ENCODE results near the gene MRPS31. TPM values are rescaled to one million over a fixed set of nuclear protein-coding genes. Genes with fewer than 3 reads are reported as not detected.

The MRPS31 gene
- 27.3 TPM for polyA plus RNA-seq (2012; ENCODE audit: low read depth, missing spikeins)

DNA sequence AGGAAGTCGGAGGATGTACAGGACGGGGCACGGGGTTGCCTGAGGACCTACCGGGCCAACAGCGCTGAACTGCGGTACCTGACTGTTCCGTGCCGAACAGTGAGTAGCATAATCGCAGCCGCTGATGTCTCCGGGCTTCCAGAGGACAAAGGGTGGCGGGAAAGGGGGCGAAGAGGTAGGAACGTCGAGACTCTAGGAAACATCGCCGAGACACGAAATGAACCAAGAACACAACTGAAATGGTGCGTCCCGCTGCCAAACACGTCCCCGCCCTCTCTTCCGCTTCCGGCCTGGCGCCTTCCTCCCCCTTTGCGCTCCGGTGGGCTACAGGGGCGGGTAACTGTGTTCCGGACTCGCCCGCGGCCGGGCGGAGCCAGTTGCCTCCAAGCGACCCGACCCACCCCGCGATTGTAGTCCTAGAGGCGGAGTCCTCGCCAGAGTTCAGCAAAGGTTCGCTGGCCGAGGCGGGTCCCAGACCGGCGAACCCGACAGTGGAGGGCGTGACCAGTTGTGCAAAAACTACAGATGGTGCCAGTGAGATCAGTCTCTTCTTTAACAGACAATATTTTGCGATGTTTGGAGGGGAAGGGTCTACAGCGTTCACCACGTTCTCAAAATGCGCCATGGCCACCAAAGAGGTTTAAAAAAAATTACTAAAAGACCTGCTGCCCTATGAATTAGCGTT, at the start of gene MRPS31:
Gene MRPS31 (minus strand): TSS at position 257 of the 685 bp plus-strand sequence. CDS start 54 bp downstream, at position 203.
- DNase-seq (ENCODE audit: insufficient read length, low spot score) (peak; percentile 82), FAIRE-seq (peak; percentile 94)
- peak; percentile 57 for TF ChIP-seq PAX5 (IDR thresholded peaks at IDR 0.05; ENCODE audit: insufficient read depth, low read length, severe bottlenecking)
- peak; percentile 91 for TF ChIP-seq POLR2A (IDR thresholded peaks at IDR 0.05; ENCODE audit: low read depth, low read length)
- peak; percentile 91 for TF ChIP-seq TAF1 (IDR thresholded peaks at IDR 0.05; ENCODE audit: low read depth, low read length)
- peak; percentile 97 for TF ChIP-seq POLR2AphosphoS5 (IDR thresholded peaks at IDR 0.05; ENCODE audit: low read depth, low read length)
- TF ChIP-seq POU2F2 (IDR thresholded peaks at IDR 0.05; ENCODE audit: low read depth, low read length): peak; percentile 97
- 0 out of 2 replicates have a peak, but pooled peaks have one; percentile 25 for TF ChIP-seq SPI1 (IDR thresholded peaks at IDR 0.05; ENCODE audit: low read depth, low read length)

DNA sequence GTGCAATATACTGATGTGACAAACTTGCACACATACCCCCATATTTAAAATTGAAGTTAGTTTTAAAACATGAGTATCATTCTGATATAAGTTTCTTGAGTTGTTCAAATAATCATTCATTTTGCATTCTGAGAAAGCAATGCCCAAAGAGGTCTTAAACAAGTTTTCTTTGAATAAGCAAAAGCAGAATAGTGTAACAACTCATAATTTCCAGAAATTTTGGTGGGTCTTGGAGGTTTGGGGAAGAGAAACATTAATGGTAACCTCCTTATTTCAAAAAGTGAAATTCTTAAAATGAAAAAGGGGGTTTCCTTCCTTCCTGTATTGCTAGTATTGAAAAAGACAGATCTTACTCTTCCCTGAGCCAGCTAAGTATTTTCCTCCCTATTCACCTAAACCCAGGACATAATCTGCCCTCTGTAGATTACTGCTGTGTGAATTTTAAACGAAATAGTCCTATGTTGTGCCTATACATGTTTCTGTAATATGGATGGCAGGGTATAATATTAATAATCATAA, 48.9 kb upstream of the MRPS31 start:
- DNase-seq (ENCODE audit: insufficient read length, low spot score) (no peak), FAIRE-seq (no peak)
- no peak for TF ChIP-seq TAF1 (IDR thresholded peaks at IDR 0.05; ENCODE audit: low read depth, low read length)
- TF ChIP-seq SPI1 (IDR thresholded peaks at IDR 0.05; ENCODE audit: low read depth, low read length): peak; percentile 5; the same call in 1 of the 2 replicates
- no peak for TF ChIP-seq POU2F2 (IDR thresholded peaks at IDR 0.05; ENCODE audit: low read depth, low read length)
- no peak for TF ChIP-seq PAX5 (IDR thresholded peaks at IDR 0.05; ENCODE audit: insufficient read depth, low read length, severe bottlenecking)
- TF ChIP-seq POLR2A (IDR thresholded peaks at IDR 0.05; ENCODE audit: low read depth, low read length): no peak
- no peak for TF ChIP-seq POLR2AphosphoS5 (IDR thresholded peaks at IDR 0.05; ENCODE audit: low read depth, low read length)

DNA sequence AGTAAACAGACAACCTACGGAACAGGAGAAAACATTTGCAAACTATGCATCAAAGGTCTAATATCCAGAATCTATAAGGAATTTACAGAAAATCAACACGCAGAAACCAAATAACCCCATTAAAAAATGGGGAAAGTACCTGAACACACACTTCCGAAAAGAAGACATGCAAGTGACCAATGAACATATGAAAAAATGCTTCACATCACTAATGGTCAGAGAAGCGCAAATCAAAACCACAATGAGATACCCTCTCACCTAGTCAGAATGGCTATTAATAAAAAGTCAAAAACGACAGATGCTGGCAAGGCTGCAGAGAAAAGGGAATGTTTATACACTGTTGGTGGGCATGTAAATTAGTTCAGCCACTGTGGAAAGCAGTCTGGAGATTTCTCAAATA, 47.9 kb upstream of the MRPS31 start:
- FAIRE-seq (no peak), DNase-seq (ENCODE audit: insufficient read length, low spot score) (no peak)
- TF ChIP-seq POLR2AphosphoS5 (IDR thresholded peaks at IDR 0.05; ENCODE audit: low read depth, low read length) (no peak), PAX5 (IDR thresholded peaks at IDR 0.05; ENCODE audit: insufficient read depth, low read length, severe bottlenecking) (no peak), POLR2A (IDR thresholded peaks at IDR 0.05; ENCODE audit: low read depth, low read length) (no peak), SPI1 (IDR thresholded peaks at IDR 0.05; ENCODE audit: low read depth, low read length) (no peak), POU2F2 (IDR thresholded peaks at IDR 0.05; ENCODE audit: low read depth, low read length) (no peak), TAF1 (IDR thresholded peaks at IDR 0.05; ENCODE audit: low read depth, low read length) (no peak)

DNA sequence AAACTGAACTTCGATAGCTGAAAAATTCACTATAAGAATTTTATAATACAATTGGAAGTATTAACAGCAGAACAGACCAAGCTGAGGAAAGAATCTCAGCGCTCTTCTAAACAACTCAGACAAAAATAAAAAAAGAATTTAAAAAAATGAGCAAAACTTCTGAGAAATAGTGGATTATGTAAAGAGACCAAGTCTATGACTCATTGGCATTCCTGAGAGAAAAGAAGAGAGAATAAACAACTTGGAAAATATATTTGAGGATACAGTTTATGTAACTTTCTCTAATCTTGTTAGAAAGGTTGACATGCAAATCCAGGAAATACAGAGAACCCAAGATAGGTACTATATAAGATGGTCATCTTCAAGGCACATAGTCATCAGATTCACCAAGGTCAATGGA, 43.8 kb upstream of the MRPS31 start:
- FAIRE-seq (no peak), DNase-seq (ENCODE audit: insufficient read length, low spot score) (no peak)
- TF ChIP-seq POLR2AphosphoS5 (IDR thresholded peaks at IDR 0.05; ENCODE audit: low read depth, low read length) (no peak), PAX5 (IDR thresholded peaks at IDR 0.05; ENCODE audit: insufficient read depth, low read length, severe bottlenecking) (no peak), SPI1 (IDR thresholded peaks at IDR 0.05; ENCODE audit: low read depth, low read length) (no peak), POU2F2 (IDR thresholded peaks at IDR 0.05; ENCODE audit: low read depth, low read length) (no peak), TAF1 (IDR thresholded peaks at IDR 0.05; ENCODE audit: low read depth, low read length) (no peak), POLR2A (IDR thresholded peaks at IDR 0.05; ENCODE audit: low read depth, low read length) (no peak)

DNA sequence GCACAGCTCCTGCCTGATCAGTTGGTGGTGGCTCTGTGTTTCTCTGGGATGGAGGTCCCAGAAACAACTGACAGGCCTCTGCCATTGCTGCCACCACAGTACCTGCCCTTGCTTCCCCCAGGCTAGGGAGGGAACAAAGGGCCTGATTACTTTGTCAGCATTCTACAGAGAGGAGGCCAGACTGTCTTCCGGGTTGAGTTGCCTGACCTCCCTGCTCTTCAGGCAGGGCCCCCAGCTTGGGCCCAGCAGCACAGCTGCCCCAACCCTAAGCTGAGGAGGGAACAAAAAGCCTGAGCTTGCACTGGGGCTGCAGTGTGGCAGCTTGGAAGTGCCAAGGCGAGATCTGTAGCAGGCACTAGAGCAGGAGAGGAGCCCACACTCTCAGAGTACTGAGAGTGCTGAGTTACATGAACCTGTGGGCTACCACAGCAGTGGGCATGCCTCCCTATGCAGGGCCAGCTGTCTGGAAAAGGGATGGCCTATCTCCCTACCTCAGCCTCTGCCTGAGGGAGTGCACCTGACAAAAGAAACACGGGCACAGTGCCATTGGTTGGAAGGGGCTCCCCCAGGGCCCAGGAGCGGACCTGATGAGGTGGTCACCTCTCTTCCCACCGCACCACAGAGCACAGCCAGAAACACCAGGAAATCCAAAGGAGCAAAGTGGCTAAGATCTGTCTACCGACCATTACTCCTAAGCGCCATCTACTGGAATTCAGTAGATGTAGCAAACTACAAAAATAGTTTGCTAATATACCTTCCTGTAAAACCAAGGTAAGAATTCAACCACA, 42.9 kb upstream of the MRPS31 start:
- no peak for DNase-seq (ENCODE audit: insufficient read length, low spot score)
- FAIRE-seq: no peak
- TF ChIP-seq POLR2AphosphoS5 (IDR thresholded peaks at IDR 0.05; ENCODE audit: low read depth, low read length): no peak
- TF ChIP-seq TAF1 (IDR thresholded peaks at IDR 0.05; ENCODE audit: low read depth, low read length): no peak
- no peak for TF ChIP-seq POLR2A (IDR thresholded peaks at IDR 0.05; ENCODE audit: low read depth, low read length)
- TF ChIP-seq POU2F2 (IDR thresholded peaks at IDR 0.05; ENCODE audit: low read depth, low read length): no peak
- TF ChIP-seq PAX5 (IDR thresholded peaks at IDR 0.05; ENCODE audit: insufficient read depth, low read length, severe bottlenecking): no peak
- TF ChIP-seq SPI1 (IDR thresholded peaks at IDR 0.05; ENCODE audit: low read depth, low read length): no peak

DNA sequence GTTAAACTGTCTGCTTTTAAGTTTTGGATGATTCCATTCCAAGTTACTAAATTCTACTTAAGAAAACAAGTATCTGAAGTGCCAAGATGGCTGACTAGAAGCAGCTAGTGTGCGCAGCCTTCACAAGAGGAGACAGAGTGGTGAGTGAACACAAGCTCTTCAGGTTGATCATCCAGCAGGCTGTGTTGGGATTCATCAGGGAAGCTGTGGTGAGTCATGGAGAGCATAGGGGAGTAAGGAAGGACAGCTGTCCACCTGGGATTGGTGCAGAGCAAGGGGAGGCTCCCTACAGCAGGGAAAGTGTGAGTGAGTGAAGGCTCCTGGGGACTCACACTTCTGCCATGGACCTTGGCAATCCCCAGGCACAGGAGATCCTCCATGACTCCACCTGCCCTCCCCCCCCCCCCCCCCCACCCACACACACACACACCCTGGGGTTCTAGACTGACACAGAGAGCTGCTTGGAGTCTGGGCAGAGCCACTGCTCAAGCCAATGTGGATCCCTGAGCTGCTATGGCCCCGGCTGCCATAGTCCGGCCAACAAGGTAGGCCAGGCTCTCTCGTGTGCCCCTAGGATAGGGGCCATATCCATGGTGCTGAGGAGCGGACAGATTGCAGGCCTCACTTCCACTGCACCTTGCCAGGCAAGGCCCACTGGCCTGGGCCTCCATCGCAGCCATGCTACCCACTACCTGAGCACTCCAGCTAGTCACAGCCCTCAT, 41.9 kb upstream of the MRPS31 start:
- TF ChIP-seq TAF1 (IDR thresholded peaks at IDR 0.05; ENCODE audit: low read depth, low read length) (no peak), POLR2AphosphoS5 (IDR thresholded peaks at IDR 0.05; ENCODE audit: low read depth, low read length) (no peak), POU2F2 (IDR thresholded peaks at IDR 0.05; ENCODE audit: low read depth, low read length) (no peak), SPI1 (IDR thresholded peaks at IDR 0.05; ENCODE audit: low read depth, low read length) (no peak), POLR2A (IDR thresholded peaks at IDR 0.05; ENCODE audit: low read depth, low read length) (no peak), PAX5 (IDR thresholded peaks at IDR 0.05; ENCODE audit: insufficient read depth, low read length, severe bottlenecking) (no peak)
- DNase-seq (ENCODE audit: insufficient read length, low spot score) (no peak), FAIRE-seq (no peak)

DNA sequence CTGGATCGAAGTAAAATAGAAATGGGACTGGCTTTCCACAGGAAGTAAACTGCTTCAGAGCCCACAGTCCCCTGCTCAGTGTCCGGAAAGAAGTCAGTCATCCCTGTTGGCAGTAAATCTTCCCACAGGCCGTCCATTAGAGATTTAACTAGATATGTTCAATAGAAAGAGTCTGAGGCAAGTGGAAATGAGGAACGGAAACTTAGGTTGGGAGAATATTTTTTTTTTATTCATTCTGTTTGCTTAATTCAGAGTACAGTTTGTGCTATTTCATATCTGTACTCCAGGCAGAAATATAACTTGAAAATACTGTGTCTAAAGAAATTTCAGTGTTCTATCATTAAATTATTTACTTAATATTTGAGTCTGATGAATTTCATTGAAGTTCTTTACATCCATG, 41.1 kb upstream of the MRPS31 start:
- FAIRE-seq (no peak), DNase-seq (ENCODE audit: insufficient read length, low spot score) (no peak)
- TF ChIP-seq TAF1 (IDR thresholded peaks at IDR 0.05; ENCODE audit: low read depth, low read length) (no peak), SPI1 (IDR thresholded peaks at IDR 0.05; ENCODE audit: low read depth, low read length) (peak; percentile 78)

DNA sequence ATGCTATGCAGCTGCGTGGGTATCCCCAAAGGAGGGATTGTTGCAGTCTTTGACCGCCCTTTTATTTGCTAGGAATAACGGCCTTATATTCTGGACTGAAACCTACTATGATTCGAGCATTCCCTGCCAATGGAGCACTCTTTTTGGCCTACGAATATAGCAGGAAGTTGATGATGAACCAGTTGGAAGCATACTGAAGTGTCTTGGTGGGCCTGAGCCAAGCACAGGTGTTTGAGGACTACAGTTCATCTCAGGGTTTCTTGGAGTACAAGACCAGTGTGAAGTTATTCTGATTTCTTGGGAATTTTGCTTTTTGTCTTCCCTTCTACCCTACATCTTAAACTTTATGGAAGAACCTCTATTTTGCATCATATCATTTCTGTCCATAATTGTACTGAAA, 38.5 kb upstream of the MRPS31 start:
- no peak for DNase-seq (ENCODE audit: insufficient read length, low spot score)
- no peak for FAIRE-seq
- TF ChIP-seq POLR2A (IDR thresholded peaks at IDR 0.05; ENCODE audit: low read depth, low read length) (no peak), TAF1 (IDR thresholded peaks at IDR 0.05; ENCODE audit: low read depth, low read length) (no peak), POU2F2 (IDR thresholded peaks at IDR 0.05; ENCODE audit: low read depth, low read length) (no peak), POLR2AphosphoS5 (IDR thresholded peaks at IDR 0.05; ENCODE audit: low read depth, low read length) (no peak), PAX5 (IDR thresholded peaks at IDR 0.05; ENCODE audit: insufficient read depth, low read length, severe bottlenecking) (no peak), SPI1 (IDR thresholded peaks at IDR 0.05; ENCODE audit: low read depth, low read length) (no peak)

DNA sequence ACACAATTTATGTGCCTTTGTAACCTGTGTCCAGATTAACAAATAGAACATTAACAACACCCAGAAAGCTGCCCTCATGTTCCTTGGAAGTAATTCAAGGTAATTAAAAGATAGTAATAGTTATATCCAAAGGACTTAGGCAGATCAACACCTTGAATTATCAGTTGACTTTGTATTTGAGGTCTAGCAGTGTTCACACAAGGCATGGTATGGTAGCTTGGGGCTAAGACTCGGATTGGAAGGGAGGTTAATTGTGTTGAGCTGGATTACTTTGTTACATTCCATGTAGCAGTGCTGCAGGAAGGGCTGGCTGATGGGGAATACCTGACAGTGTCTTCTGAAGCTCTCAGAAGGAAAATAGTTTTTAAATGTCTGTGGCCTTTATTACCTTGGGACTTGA, 35.3 kb upstream of the MRPS31 start:
- TF ChIP-seq POU2F2 (IDR thresholded peaks at IDR 0.05; ENCODE audit: low read depth, low read length): no peak
- no peak for TF ChIP-seq SPI1 (IDR thresholded peaks at IDR 0.05; ENCODE audit: low read depth, low read length)
- TF ChIP-seq POLR2A (IDR thresholded peaks at IDR 0.05; ENCODE audit: low read depth, low read length): no peak
- TF ChIP-seq POLR2AphosphoS5 (IDR thresholded peaks at IDR 0.05; ENCODE audit: low read depth, low read length): no peak
- TF ChIP-seq TAF1 (IDR thresholded peaks at IDR 0.05; ENCODE audit: low read depth, low read length): no peak
- TF ChIP-seq PAX5 (IDR thresholded peaks at IDR 0.05; ENCODE audit: insufficient read depth, low read length, severe bottlenecking): no peak

More for the DNA sequence above, 35.3 kb upstream of the MRPS31 start:
- FAIRE-seq (no peak), DNase-seq (ENCODE audit: insufficient read length, low spot score) (no peak)

Data from GM12891 (cell line).